BE2C (cell line): ENCODE measurements around the gene C17orf107.

Source experiments
- DNase-seq: peaks from one replicate; pipeline ENCODE4 v3.0.0-alpha.2; 2020
- H3K27me3 ChIP-seq: fragments of 250-450 bp; sonication (Bioruptor Pico); 2 replicates; pipeline ENCODE4 v1.5.1; 2020; ENCODE audit warnings: mild to moderate bottlenecking
- H3K36me3 ChIP-seq: fragments of 250-450 bp; sonication (Bioruptor Pico); 2 replicates; pipeline ENCODE4 v1.5.1; 2020; ENCODE audit warnings: mild to moderate bottlenecking
- H3K4me1 ChIP-seq: fragments of 250-450 bp; sonication (Bioruptor Pico); 2 replicates; pipeline ENCODE4 v1.5.1; 2020
- H3K4me3 ChIP-seq: 2 replicates; pipeline ENCODE4 v1.5.1; 2011; ENCODE audit warnings: low read depth, low read length
- H3K9me3 ChIP-seq: fragments of 250-450 bp; sonication (Bioruptor Pico); 2 replicates; pipeline ENCODE4 v1.5.1; 2020
- CTCF ChIP-seq: IDR thresholded peaks from 2 replicates; pipeline ENCODE4 v1.5.1; 2012; ENCODE audit warnings: mild to moderate bottlenecking, low read depth, low read length

Gene C17orf107

GRCh38 chr17:4897785-4898184 is 1.6 kb upstream of the C17orf107 start:
- H3K4me1 ChIP-seq: no peaks in the 10 kb centered on the region
- H3K36me3 ChIP-seq: no peaks in the 10 kb centered on the region; the same call in 1 of the 2 replicates
- no peak overlapping the region for H3K4me3 ChIP-seq
- no peaks in the 10 kb centered on the region for H3K9me3 ChIP-seq
- DNase-seq: no peak
- no peak for TF ChIP-seq CTCF
- H3K27me3 ChIP-seq: no peaks in the 10 kb centered on the region

- Histone ChIP-seq H3K4me3 (no peak overlapping the region), H3K36me3 (no peaks in the 10 kb centered on the region; the same call in 1 of the 2 replicates), H3K4me1 (no peaks in the 10 kb centered on the region), H3K27me3 (no peaks in the 10 kb centered on the region), H3K9me3 (no peaks in the 10 kb centered on the region)
- no peak for TF ChIP-seq CTCF
- DNase-seq: no peak
Observed at GRCh38 chr17:4898351-4898750, 985 bp upstream of the C17orf107 start.

GRCh38 chr17:4898927-4899326 is 409 bp upstream of the C17orf107 start:
- TF ChIP-seq CTCF: no peak
- Histone ChIP-seq H3K9me3 (no peaks in the 10 kb centered on the region), H3K4me1 (no peaks in the 10 kb centered on the region), H3K27me3 (no peaks in the 10 kb centered on the region), H3K4me3 (no peak overlapping the region), H3K36me3 (no peaks in the 10 kb centered on the region; the same call in 1 of the 2 replicates)
- DNase-seq: no peak

- TF ChIP-seq CTCF: no peak
- no peak overlapping the region for H3K4me3 ChIP-seq
- no peaks in the 10 kb centered on the region for H3K4me1 ChIP-seq
- no peaks in the 10 kb centered on the region for H3K9me3 ChIP-seq
- no peaks in the 10 kb centered on the region for H3K27me3 ChIP-seq
- no peak for DNase-seq
- no peaks in the 10 kb centered on the region; the same call in 1 of the 2 replicates for H3K36me3 ChIP-seq
Observed at GRCh38 chr17:4900231-4901107, 1.1 kb downstream of the C17orf107 start.

- H3K4me3 ChIP-seq: no peak overlapping the region
- no peaks in the 10 kb centered on the region for H3K4me1 ChIP-seq
- H3K27me3 ChIP-seq: no peaks in the 10 kb centered on the region
- no peaks in the 10 kb centered on the region for H3K9me3 ChIP-seq
- no peak for TF ChIP-seq CTCF
- no peak for DNase-seq
- H3K36me3 ChIP-seq: no peaks in the 10 kb centered on the region; the same call in 1 of the 2 replicates
Observed at GRCh38 chr17:4901108-4901647, 1.8 kb downstream of the C17orf107 start.

- H3K27me3 ChIP-seq: no peaks in the 10 kb centered on the region
- no peaks in the 10 kb centered on the region for H3K4me1 ChIP-seq
- no peaks in the 10 kb centered on the region for H3K9me3 ChIP-seq
- TF ChIP-seq CTCF: no peak
- DNase-seq: no peak
- H3K36me3 ChIP-seq: no peaks in the 10 kb centered on the region
- no peak overlapping the region for H3K4me3 ChIP-seq
Observed at GRCh38 chr17:4901648-4902344, 2.5 kb downstream of the C17orf107 start.
